ENCODE measurements around the gene BCAS4. TPM values are rescaled to one million over a fixed set of nuclear protein-coding genes. Genes with fewer than 3 reads are reported as not detected.

The BCAS4 gene
- total RNA-seq, 2 experiments from 2014 or later: 19.0 to 20.9 TPM

DNA sequence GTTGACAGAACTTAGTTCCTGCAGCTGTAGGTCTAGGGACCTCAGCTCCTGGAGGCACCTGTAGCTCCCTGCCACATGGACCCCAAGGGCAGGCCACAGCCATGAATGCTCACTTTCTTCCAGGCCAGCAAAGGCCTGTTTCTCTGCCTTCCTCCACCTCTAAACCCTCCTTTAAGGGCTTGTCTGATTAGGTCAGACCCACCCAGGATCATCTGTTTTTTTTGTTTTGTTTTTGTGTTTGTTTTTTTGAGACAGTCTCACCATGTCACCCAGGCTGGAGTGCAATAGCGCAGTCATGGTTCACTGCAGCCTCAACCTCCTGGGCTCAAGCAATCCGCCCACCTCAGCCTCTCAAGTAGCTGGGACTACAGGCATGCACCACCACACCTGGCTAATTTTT is 11.5 kb upstream of the BCAS4 start:
- H3K27me3 Mint-ChIP-seq: peaks cover 5% of the 10 kb centered on the region
- H3K4me1 ChIP-seq (ENCODE audit: insufficient read depth, low read length): no peaks in the 10 kb centered on the region
- CTCF ChIA-PET: interaction anchor here (1.0 to 3.2 kb wide), 2 partner anchors 11 to 34 kb away, joined by 3 to 15 read pairs; partner anchors contain the start of gene BCAS4
- POLR2A ChIA-PET: no interaction called here
- H3K27ac ChIP-seq (ENCODE audit: low read depth in 1 of 2, low read length in 2 of 2): no peak overlapping the region
- no peaks in the 10 kb centered on the region for H3K9me3 Mint-ChIP-seq
- no peaks in the 10 kb centered on the region for H3K9me3 ChIP-seq (ENCODE audit: control insufficient read depth in 1 of 2, insufficient read depth in 1 of 2, low read length in 2 of 2)
- no peaks in the 10 kb centered on the region for H3K36me3 Mint-ChIP-seq (ENCODE audit: low read depth)
- TF ChIP-seq, protein P1, sequence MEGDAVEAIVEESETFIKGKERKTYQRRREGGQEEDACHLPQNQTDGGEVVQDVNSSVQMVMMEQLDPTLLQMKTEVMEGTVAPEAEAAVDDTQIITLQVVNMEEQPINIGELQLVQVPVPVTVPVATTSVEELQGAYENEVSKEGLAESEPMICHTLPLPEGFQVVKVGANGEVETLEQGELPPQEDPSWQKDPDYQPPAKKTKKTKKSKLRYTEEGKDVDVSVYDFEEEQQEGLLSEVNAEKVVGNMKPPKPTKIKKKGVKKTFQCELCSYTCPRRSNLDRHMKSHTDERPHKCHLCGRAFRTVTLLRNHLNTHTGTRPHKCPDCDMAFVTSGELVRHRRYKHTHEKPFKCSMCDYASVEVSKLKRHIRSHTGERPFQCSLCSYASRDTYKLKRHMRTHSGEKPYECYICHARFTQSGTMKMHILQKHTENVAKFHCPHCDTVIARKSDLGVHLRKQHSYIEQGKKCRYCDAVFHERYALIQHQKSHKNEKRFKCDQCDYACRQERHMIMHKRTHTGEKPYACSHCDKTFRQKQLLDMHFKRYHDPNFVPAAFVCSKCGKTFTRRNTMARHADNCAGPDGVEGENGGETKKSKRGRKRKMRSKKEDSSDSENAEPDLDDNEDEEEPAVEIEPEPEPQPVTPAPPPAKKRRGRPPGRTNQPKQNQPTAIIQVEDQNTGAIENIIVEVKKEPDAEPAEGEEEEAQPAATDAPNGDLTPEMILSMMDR (IDR thresholded peaks at IDR 0.05): no peak
- intact Hi-C loops (cut with DNase I, micrococcal nuclease): no loop called here
- peaks cover 0 to 5% of the 10 kb centered on the region in 2 experiments for H3K27me3 ChIP-seq (ENCODE audit: control insufficient read depth in 1 of 2, insufficient read depth in 2 of 2, low read length in 2 of 2)
- ATAC-seq (ENCODE audit: poor library complexity): no peak
- no peak for DNase-seq
- H3K4me1 Mint-ChIP-seq (ENCODE audit: low read depth): no peaks in the 10 kb centered on the region
- no peak overlapping the region for H3K4me3 ChIP-seq (ENCODE audit: low read length)
- no peak overlapping the region for H3K27ac Mint-ChIP-seq
- H3K4me3 Mint-ChIP-seq: no peak overlapping the region
- H3K36me3 ChIP-seq (ENCODE audit: insufficient read depth, low read length): no peaks in the 10 kb centered on the region

DNA sequence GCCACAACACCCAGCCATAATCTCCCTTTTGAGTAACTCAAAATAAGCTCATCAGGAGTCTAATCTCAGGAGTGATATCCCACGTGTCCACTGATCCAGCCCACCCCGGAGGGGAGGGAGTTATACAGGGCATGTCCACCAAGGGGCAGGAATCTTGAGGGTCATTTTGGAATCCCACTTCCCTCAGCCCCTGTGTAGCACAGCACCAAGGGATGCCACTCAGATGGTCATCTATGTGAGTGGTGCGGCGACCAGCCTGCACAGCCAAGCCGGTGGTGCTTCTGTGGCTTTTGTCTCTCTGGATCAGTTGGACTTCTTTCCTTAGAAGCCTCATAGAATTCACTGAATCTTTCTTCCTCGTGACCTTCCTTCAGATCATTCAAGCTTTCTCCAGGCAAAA is 11.0 kb upstream of the BCAS4 start:
- ChIA-PET CTCF (interaction anchor here (1.0 to 3.2 kb wide), 2 partner anchors 11 to 35 kb away, joined by 3 to 15 read pairs; partner anchors contain the start of gene BCAS4), POLR2A (no interaction called here)
- no peak for ATAC-seq (ENCODE audit: poor library complexity)
- no peaks in the 10 kb centered on the region for H3K36me3 ChIP-seq (ENCODE audit: insufficient read depth, low read length)
- Mint-ChIP-seq H3K36me3 (ENCODE audit: low read depth) (no peaks in the 10 kb centered on the region), H3K4me1 (ENCODE audit: low read depth) (no peaks in the 10 kb centered on the region), H3K4me3 (no peak overlapping the region), H3K27ac (no peak overlapping the region), H3K27me3 (peaks cover 5% of the 10 kb centered on the region), H3K9me3 (no peaks in the 10 kb centered on the region)
- no peaks in the 10 kb centered on the region for H3K4me1 ChIP-seq (ENCODE audit: insufficient read depth, low read length)
- no peak overlapping the region for H3K27ac ChIP-seq (ENCODE audit: low read depth in 1 of 2, low read length in 2 of 2)
- no peak for DNase-seq
- TF ChIP-seq, protein P1 (IDR thresholded peaks at IDR 0.05): no peak
- H3K27me3 ChIP-seq (ENCODE audit: control insufficient read depth in 1 of 2, insufficient read depth in 2 of 2, low read length in 2 of 2): peaks cover 0 to 5% of the 10 kb centered on the region in 2 experiments
- H3K4me3 ChIP-seq (ENCODE audit: low read length): no peak overlapping the region
- H3K9me3 ChIP-seq (ENCODE audit: control insufficient read depth in 1 of 2, insufficient read depth in 1 of 2, low read length in 2 of 2): no peaks in the 10 kb centered on the region
- intact Hi-C loops (cut with DNase I, micrococcal nuclease): no loop called here

DNA sequence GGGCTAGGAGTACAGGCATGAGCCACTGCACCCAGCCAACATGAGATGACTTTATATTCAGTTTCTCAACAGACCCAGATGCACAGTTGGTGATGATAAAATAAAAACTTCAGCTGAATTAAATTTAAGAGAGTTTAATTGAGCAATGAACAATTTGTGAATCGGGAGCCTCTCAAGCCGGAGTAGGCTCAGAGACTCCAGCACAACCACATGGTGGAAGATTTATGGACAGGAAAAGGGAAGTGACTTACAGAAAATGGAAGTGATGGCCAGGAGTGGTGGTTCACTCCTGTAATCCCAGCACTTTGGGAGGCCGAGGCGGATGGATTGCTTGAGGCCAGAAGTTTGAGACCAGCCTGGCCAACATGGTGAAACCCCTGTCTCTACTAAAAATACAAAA is 10.4 kb upstream of the BCAS4 start:
- H3K27me3 Mint-ChIP-seq: peaks cover 1% of the 10 kb centered on the region
- H3K36me3 Mint-ChIP-seq (ENCODE audit: low read depth): no peaks in the 10 kb centered on the region
- ATAC-seq (ENCODE audit: poor library complexity) (no peak), DNase-seq (no peak)
- H3K27me3 ChIP-seq (ENCODE audit: control insufficient read depth in 1 of 2, insufficient read depth in 2 of 2, low read length in 2 of 2): peaks cover 0 to 5% of the 10 kb centered on the region in 2 experiments
- TF ChIP-seq, protein P1 (IDR thresholded peaks at IDR 0.05): no peak
- H3K27ac Mint-ChIP-seq: no peak overlapping the region
- H3K4me1 Mint-ChIP-seq (ENCODE audit: low read depth): no peaks in the 10 kb centered on the region
- H3K27ac ChIP-seq (ENCODE audit: low read depth in 1 of 2, low read length in 2 of 2): no peak overlapping the region
- no peak overlapping the region for H3K4me3 ChIP-seq (ENCODE audit: low read length)
- H3K9me3 ChIP-seq (ENCODE audit: control insufficient read depth in 1 of 2, insufficient read depth in 1 of 2, low read length in 2 of 2): no peaks in the 10 kb centered on the region
- no peaks in the 10 kb centered on the region for H3K9me3 Mint-ChIP-seq
- intact Hi-C loops (cut with DNase I, micrococcal nuclease): no loop called here
- ChIA-PET POLR2A (no interaction called here), CTCF (interaction anchor here (3.2 kb wide), 1 partner anchor 10 kb away, joined by 15 read pairs; the partner anchor contains the start of gene BCAS4)
- no peaks in the 10 kb centered on the region for H3K4me1 ChIP-seq (ENCODE audit: insufficient read depth, low read length)
- no peak overlapping the region for H3K4me3 Mint-ChIP-seq
- no peaks in the 10 kb centered on the region for H3K36me3 ChIP-seq (ENCODE audit: insufficient read depth, low read length)

All from CD4-positive, alpha-beta T cell (primary cell).